Choroid plexus epithelial cell (primary cell): ENCODE data around the gene EMSY.
A peak's percentile ranks its signal among the peaks of the same experiment; 100 is the strongest.

Experiments used
- DNase-seq: peaks from one replicate; pipeline ENCODE4 v3.0.0-alpha.2; 2010; ENCODE audit warnings: low read depth
- H3K4me3 ChIP-seq: 2 replicates; pipeline ENCODE4 v1.5.1; 2011; ENCODE audit warnings: low read depth, mild to moderate bottlenecking, control low read depth, low read length, moderate library complexity
- CTCF ChIP-seq: conservative IDR thresholded peaks from 2 replicates; pipeline ENCODE4 v1.5.1; 2011; ENCODE audit warnings: low read depth, mild to moderate bottlenecking, control low read depth, inconsistent platforms, low read length, moderate library complexity

Gene EMSY

GRCh38 chr11:76495019-76495418 is 50.2 kb downstream of the EMSY start:
- no peak overlapping the region for H3K4me3 ChIP-seq
- DNase-seq, result no peak
- TF ChIP-seq CTCF, result no peak

- TF ChIP-seq CTCF, result no peak
- no peak for DNase-seq
- H3K4me3 ChIP-seq, result no peak overlapping the region
These were observed 51.4 kb downstream of the EMSY start for GRCh38 chr11:76496174-76496573.

- no peak for DNase-seq
- TF ChIP-seq CTCF, result no peak
These were observed 56.8 kb downstream of the EMSY start for GRCh38 chr11:76501526-76502202.

GRCh38 chr11:76506833-76507232 is 62.0 kb downstream of the EMSY start:
- H3K4me3 ChIP-seq, result no peak overlapping the region
- no peak for DNase-seq
- no peak for TF ChIP-seq CTCF

More at GRCh38 chr11:76501526-76502202, 56.8 kb downstream of the EMSY start:
- H3K4me3 ChIP-seq, result no peak overlapping the region

GRCh38 chr11:76510060-76511047 is 65.5 kb downstream of the EMSY start:
- H3K4me3 ChIP-seq, result no peak overlapping the region
- TF ChIP-seq CTCF, result no peak
- DNase-seq, result peak; percentile 86

GRCh38 chr11:76512851-76513653 is 68.2 kb downstream of the EMSY start:
- H3K4me3 ChIP-seq, result no peak overlapping the region
- peak; percentile 54 for TF ChIP-seq CTCF
- DNase-seq, result peak; percentile 79
